Stimulated activated CD4-positive, alpha-beta T cell treated with anti-CD3 and anti-CD28 coated beads, Interleukin-4, amount 100 ng/mL, for 48 hours (primary cell): Measurements from ENCODE around the gene SMPX.

Experiments
- DNase-seq, 2 donors: peaks; one replicate each; pipeline ENCODE4 v3.0.0-alpha.2; 2020; ENCODE audit warnings: low read depth in 2 of 2

Gene SMPX

DNA sequence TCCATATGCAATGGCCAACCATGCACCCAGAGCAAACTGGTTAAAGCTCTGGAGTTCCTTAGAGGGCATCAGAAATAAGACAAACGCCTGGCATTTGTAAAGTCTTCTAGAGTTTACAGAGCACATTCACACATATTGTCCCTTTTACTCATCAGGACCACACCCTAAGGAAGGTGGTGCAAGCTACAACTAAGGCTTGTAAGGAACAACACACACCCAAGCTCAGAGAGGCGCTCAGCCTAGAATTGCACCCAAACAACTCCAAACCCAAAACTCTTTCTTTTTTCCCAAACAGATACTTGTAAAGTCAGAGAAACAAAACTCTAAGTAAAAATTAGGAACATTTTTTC, 46.1 kb downstream of the SMPX start:
- DNase-seq: no peak

- no peak for DNase-seq
Observed at GRCh38 chrX:21711129-21711847, 46.6 kb downstream of the SMPX start.

- no peak for DNase-seq
Observed at GRCh38 chrX:21708116-21708515, 49.8 kb downstream of the SMPX start.

- no peak for DNase-seq
Observed at GRCh38 chrX:21705225-21705624, 52.7 kb downstream of the SMPX start.

- no peak for DNase-seq
Observed at GRCh38 chrX:21702725-21703124, 55.2 kb downstream of the SMPX start.

DNA sequence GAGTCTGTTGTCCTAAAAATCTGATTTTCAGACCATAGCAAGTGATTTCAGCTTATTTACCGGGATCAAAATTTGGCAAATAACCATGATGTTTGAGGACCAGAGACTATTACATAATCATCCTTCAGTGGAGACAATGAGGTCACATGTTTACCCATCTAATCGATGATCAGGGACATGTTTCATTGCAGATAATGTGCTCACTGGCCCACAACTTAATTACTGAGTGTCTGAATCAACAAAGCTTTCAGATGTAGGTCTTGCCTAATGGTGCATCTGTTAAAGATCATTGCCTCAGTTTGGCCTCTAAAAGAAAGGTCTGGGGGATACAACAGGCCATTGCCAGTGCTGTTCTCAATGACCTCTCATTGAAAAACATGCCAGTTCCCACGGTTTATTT, 56.9 kb downstream of the SMPX start:
- no peak for DNase-seq

DNA sequence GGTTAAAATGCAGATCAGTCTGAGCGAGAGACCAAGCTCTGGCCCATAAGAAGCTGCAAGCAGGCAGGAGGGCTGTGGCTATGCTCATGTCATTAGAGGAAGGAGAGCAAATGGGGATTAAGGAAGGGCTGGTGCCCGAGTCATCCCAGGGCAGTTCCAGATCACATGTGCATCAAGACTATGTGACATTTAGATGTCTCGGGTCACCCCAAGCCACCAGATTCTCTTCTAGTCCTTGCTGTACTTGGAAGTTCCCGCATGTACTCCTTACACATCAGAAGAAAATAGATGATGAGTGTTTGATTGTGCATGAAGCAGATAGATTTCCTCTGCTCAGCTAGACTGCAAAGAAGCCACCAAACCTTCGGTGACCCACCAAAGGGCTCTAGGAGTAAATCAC, 57.6 kb downstream of the SMPX start:
- no peak for DNase-seq

DNA sequence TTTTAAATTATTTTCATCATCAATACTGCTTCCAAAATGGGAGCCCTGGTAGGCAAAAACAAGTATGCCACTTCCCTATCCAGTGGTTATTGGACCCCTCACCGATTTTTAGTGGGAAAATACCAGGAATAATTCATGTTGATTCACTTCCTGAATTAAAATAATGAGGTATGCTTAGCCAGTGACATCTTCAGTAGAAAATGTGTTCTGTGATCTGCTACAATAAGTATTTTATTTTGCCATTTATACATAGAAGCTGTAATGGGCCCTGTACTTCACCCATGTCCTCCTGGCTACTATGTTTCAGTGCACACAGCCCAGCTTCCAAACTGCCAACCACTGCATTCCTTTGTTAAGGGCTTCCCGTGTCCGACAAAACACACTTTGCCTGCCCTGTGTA, 58.8 kb downstream of the SMPX start:
- DNase-seq: no peak

- DNase-seq: no peak
Observed at GRCh38 chrX:21698272-21698671, 59.6 kb downstream of the SMPX start.

- DNase-seq: no peak
Observed at GRCh38 chrX:21691512-21692018, 66.4 kb downstream of the SMPX start.

DNA sequence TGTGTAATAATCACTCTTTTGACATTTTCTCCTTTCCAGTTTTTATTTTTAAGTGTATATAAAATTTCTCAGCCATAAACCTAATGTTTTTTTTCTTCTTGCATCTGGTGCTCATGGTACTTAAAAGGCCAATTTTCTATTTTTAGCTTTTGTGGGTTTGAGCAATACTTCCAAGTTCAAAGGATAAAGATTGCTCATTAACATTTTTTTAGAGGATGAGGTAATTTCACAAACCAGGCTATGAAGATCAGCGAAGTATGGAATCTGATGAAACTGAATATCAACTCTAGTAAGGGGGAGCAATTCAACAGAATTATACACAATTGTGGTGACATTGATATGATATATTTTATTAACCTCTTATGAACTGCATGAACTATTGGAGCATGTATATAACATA, 74.0 kb downstream of the SMPX start:
- DNase-seq: no peak

DNA sequence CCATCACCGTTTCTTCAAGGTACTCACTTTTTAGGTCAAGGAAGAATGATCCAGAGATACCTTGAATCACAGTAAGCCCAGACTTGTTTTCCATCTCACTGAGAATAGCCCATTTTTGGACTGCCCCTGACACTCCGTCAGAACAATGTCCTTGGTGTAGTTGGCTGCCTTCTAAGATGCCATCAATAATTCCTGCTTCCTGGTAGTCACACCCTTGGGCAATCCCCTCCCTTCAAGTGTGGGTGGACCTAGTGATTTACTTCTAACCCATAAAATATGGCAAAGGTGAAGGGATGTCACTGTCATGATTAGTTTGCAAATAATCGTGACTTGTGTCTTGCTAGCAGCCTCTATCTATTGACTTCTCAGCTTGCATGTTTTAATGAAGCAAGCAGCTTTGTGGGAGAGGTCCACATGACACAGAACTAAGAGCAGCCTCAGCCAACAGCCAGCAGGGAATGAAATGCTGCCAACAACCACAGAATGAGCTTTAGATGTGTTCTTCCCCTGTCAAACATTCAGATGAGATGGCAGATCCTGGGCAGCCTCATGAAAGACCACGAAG, 79.8 kb downstream of the SMPX start:
- no peak for DNase-seq

- no peak for DNase-seq
Observed at GRCh38 chrX:21675931-21676330, 82.0 kb downstream of the SMPX start.

- DNase-seq: no peak
Observed at GRCh38 chrX:21674430-21675186, 83.3 kb downstream of the SMPX start.

GRCh38 chrX:21666679-21667078, 91.2 kb downstream of the SMPX start:
- no peak for DNase-seq

DNA sequence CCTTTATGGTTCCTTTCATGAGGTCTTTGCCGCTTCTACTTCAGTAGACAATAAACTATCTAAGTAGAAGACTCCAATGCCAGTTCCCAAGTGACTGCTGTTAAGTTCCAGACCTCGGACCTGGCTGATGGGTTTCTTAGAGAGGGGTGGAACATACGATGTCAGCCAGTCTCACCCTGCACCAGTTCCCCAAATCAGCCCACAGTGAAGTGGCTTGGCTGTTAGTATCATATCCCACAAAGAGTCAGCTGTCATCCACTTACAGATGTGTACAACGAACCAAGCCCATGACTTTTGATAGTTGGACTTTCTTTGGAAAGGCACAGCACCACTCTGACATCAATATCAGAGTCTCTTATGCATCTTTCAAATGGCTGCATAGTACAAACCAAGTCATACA, 91.7 kb downstream of the SMPX start:
- no peak for DNase-seq

- no peak for DNase-seq
Observed at GRCh38 chrX:21662761-21663160, 95.2 kb downstream of the SMPX start.

GRCh38 chrX:21661316-21661715, 96.6 kb downstream of the SMPX start:
- DNase-seq: no peak

DNA sequence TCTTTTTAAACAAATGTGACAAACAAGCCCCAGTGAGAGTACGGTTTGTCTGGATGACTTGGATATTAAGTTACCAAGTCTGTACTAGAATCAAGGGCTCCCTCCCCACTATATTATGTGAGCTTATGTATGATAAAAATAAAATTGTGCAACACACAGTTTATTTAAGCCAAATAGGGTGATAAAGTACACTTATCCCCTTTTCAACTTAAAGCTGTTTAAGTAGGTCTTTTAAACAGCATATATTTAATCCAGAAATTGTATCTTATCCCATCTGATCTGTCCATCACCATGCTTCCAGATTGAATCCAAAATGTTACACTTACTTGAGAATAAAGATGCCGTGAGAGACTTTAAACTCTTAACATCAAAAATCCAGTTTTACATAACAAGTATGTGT, 97.8 kb downstream of the SMPX start:
- DNase-seq: no peak

DNA sequence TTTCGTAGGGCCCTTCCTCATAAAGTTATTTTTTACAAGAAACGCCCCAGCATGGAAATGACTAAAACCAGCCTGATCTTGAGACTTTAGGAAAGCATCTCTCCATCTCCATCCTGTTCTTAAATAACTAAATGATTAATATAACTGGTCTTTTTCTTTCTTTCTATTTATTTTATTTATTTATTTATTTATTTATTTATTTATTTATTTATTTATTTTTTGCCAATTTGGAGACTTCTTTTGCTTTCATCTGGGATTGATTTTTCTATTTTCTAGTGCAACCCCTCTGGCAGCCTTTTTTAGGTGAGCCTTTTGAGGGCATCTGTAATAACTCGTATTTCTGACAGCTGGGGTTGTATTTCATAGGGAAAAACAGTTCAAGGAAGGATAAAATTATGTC, 98.6 kb downstream of the SMPX start:
- DNase-seq: no peak

GRCh38 chrX:21658746-21659145, 99.2 kb downstream of the SMPX start:
- no peak for DNase-seq

- DNase-seq: no peak
Observed at GRCh38 chrX:21658152-21658737, 99.7 kb downstream of the SMPX start, which contains the start of gene KLHL34. TSS of gene KLHL34 (minus strand) at chrX:21658330. CDS start at chrX:21657788, 542 bp downstream.
